Neural cell (in vitro differentiated cells): ENCODE data around the gene FASLG. TPM values are rescaled to one million over a fixed set of nuclear protein-coding genes. Genes with fewer than 3 reads are reported as not detected.

ENCODE experiments used
- H2AFZ ChIP-seq: fragments of 200-600, 300-800 bp; sonication (generic), shearing (Covaris generic); 2 replicates; pipeline ENCODE4 v1.6.0; 2014; ENCODE audit warnings: low read depth, mild to moderate bottlenecking, antibody characterized with exemption, low read length, moderate library complexity
- H3F3A ChIP-seq: fragments of 200-600 bp; shearing (Covaris generic); 2 replicates; pipeline ENCODE4 v1.6.1; 2016; ENCODE audit warnings: mild to moderate bottlenecking, moderate library complexity, mixed read lengths, antibody characterized with exemption, low read length; ENCODE audit not compliant: insufficient read depth, poor library complexity, severe bottlenecking
- H3K27ac ChIP-seq: fragments of 200-600, 300-800 bp; sonication (generic), shearing (Covaris generic); 2 replicates; pipeline ENCODE4 v1.5.1; 2014; ENCODE audit warnings: mild to moderate bottlenecking, low read length, moderate library complexity
- H3K27me3 ChIP-seq: fragments of 300-800, 200-600 bp; sonication (generic), shearing (Covaris generic); 2 replicates; pipeline ENCODE4 v1.6.0; 2014; ENCODE audit warnings: mild to moderate bottlenecking, low read depth, low read length, moderate library complexity; ENCODE audit not compliant: insufficient read depth
- H3K36me3 ChIP-seq: fragments of 300-800, 200-600 bp; sonication (generic), shearing (Covaris generic); 2 replicates; pipeline ENCODE4 v1.5.1; 2014; ENCODE audit warnings: mild to moderate bottlenecking, antibody characterized with exemption, low read length, moderate library complexity; ENCODE audit not compliant: insufficient read depth
- H3K4me2 ChIP-seq: fragments of 300-800, 200-600 bp; sonication (generic), shearing (Covaris generic); 2 replicates; pipeline ENCODE4 v1.6.0; 2014; ENCODE audit warnings: mild to moderate bottlenecking, low read length
- H3K4me3 ChIP-seq: fragments of 300-800, 200-600 bp; sonication (generic), shearing (Covaris generic); 2 replicates; pipeline ENCODE4 v1.5.1; 2014; ENCODE audit warnings: mild to moderate bottlenecking, low read length, moderate library complexity
- H3K79me2 ChIP-seq: fragments of 200-600 bp; shearing (Covaris generic); replicated peaks from 2 replicates; pipeline ENCODE4 v1.6.0; 2014; ENCODE audit warnings: mild to moderate bottlenecking, low read length, moderate library complexity; ENCODE audit not compliant: insufficient read depth
- H3K9ac ChIP-seq: fragments of 300-800, 200-600 bp; sonication (generic), shearing (Covaris generic); 2 replicates; pipeline ENCODE4 v1.6.1; 2016; ENCODE audit warnings: mild to moderate bottlenecking, low read length, mixed read lengths
- H3K9me2 ChIP-seq: fragments of 200-600 bp; shearing (Covaris generic); 2 replicates; pipeline ENCODE4 v1.6.1; 2016; ENCODE audit warnings: mild to moderate bottlenecking, low read length, mixed read lengths; ENCODE audit not compliant: insufficient read depth
- H3K9me3 ChIP-seq: fragments of 200-600, 300-800 bp; sonication (generic), shearing (Covaris generic); 2 replicates; pipeline ENCODE4 v1.6.1; 2016; ENCODE audit warnings: mild to moderate bottlenecking, mixed run types, low read length, moderate library complexity, mixed read lengths
- H4K20me1 ChIP-seq: fragments of 200-600 bp; shearing (Covaris generic); 2 replicates; pipeline ENCODE4 v1.6.1; 2016; ENCODE audit warnings: mild to moderate bottlenecking, mixed run types; ENCODE audit not compliant: insufficient read depth
- CTCF ChIP-seq: fragments of 450-650 bp; IDR thresholded peaks from 2 replicates; pipeline ENCODE4 v1.5.1; 2014; ENCODE audit warnings: antibody characterized with exemption, mild to moderate bottlenecking, moderate library complexity; ENCODE audit not compliant: poor library complexity, severe bottlenecking
- EP300 ChIP-seq: fragments of 450-650 bp; conservative IDR thresholded peaks from 2 replicates; pipeline ENCODE4 v1.6.1; 2014; ENCODE audit warnings: antibody characterized with exemption, mild to moderate bottlenecking, moderate library complexity; ENCODE audit not compliant: poor library complexity, severe bottlenecking
- EZH2 ChIP-seq: fragments of 200-600, 300-800 bp; shearing (Covaris generic), sonication (generic); IDR thresholded peaks from 2 replicates; pipeline ENCODE4 v1.6.1; 2014; ENCODE audit warnings: antibody characterized with exemption, low read length, borderline replicate concordance, mild to moderate bottlenecking; ENCODE audit not compliant: insufficient read depth, poor library complexity, severe bottlenecking
- MXI1 ChIP-seq: fragments of 450-650 bp; conservative IDR thresholded peaks from 2 replicates; pipeline ENCODE4 v1.6.1; 2014; ENCODE audit warnings: antibody characterized with exemption, mild to moderate bottlenecking; ENCODE audit not compliant: poor library complexity, severe bottlenecking
- POLR2AphosphoS5 ChIP-seq: IDR thresholded peaks from 2 replicates; pipeline ENCODE4 v1.6.1; 2012
- RAD21 ChIP-seq: fragments of 450-650 bp; conservative IDR thresholded peaks from 2 replicates; pipeline ENCODE4 v1.6.1; 2014; ENCODE audit warnings: antibody characterized with exemption, mild to moderate bottlenecking, moderate library complexity
- SMC3 ChIP-seq: fragments of 450-650 bp; conservative IDR thresholded peaks from 2 replicates; pipeline ENCODE4 v1.6.1; 2014; ENCODE audit warnings: antibody characterized with exemption, mild to moderate bottlenecking, moderate library complexity; ENCODE audit not compliant: poor library complexity
- TAF1 ChIP-seq: IDR thresholded peaks from 2 replicates; pipeline ENCODE4 v1.6.1; 2012; ENCODE audit warnings: low read depth
- polyA plus RNA-seq: library from polyadenylated mRNA; depleted of rRNA; stranded (reverse); fragments of >200 nt; gene quantifications from 2 replicates; pipeline ENCODE4 v1.2.3, GENCODE V29; 2014
- TF ChIP-seq, protein P1 (sequence below): IDR thresholded peaks from 2 replicates; pipeline ENCODE4 v1.6.1; 2012; ENCODE audit warnings: borderline replicate concordance

FASLG gene
- polyA plus RNA-seq, 1 donor from 2014 or later = not detected

- no peaks in the 10 kb centered on the region for H3K9me3 ChIP-seq
- no peaks in the 10 kb centered on the region for H3K27me3 ChIP-seq
- TF ChIP-seq MXI1 (no peak), SMC3 (no peak), EZH2 (no peak), CTCF (no peak), EP300 (no peak), POLR2AphosphoS5 (no peak), TAF1 (no peak), RAD21 (no peak)
- TF ChIP-seq, protein P1, sequence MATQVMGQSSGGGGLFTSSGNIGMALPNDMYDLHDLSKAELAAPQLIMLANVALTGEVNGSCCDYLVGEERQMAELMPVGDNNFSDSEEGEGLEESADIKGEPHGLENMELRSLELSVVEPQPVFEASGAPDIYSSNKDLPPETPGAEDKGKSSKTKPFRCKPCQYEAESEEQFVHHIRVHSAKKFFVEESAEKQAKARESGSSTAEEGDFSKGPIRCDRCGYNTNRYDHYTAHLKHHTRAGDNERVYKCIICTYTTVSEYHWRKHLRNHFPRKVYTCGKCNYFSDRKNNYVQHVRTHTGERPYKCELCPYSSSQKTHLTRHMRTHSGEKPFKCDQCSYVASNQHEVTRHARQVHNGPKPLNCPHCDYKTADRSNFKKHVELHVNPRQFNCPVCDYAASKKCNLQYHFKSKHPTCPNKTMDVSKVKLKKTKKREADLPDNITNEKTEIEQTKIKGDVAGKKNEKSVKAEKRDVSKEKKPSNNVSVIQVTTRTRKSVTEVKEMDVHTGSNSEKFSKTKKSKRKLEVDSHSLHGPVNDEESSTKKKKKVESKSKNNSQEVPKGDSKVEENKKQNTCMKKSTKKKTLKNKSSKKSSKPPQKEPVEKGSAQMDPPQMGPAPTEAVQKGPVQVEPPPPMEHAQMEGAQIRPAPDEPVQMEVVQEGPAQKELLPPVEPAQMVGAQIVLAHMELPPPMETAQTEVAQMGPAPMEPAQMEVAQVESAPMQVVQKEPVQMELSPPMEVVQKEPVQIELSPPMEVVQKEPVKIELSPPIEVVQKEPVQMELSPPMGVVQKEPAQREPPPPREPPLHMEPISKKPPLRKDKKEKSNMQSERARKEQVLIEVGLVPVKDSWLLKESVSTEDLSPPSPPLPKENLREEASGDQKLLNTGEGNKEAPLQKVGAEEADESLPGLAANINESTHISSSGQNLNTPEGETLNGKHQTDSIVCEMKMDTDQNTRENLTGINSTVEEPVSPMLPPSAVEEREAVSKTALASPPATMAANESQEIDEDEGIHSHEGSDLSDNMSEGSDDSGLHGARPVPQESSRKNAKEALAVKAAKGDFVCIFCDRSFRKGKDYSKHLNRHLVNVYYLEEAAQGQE = no peak
- H4K20me1 ChIP-seq = no peaks in the 10 kb centered on the region
- H3K4me3 ChIP-seq = no peak overlapping the region
- no peaks in the 10 kb centered on the region for H3K79me2 ChIP-seq
- H3K4me2 ChIP-seq = no peak overlapping the region
- H3K9me2 ChIP-seq = no peaks in the 10 kb centered on the region
- H3K9ac ChIP-seq = no peak overlapping the region
- no peak overlapping the region for H3K27ac ChIP-seq
- H2AFZ ChIP-seq = no peak overlapping the region
- H3F3A ChIP-seq = no peaks in the 10 kb centered on the region
- no peaks in the 10 kb centered on the region for H3K36me3 ChIP-seq
Observed at GRCh38 chr1:172654535-172654934, 4.4 kb upstream of the FASLG start.

GRCh38 chr1:172656576-172656975, 2.3 kb upstream of the FASLG start:
- Histone ChIP-seq H3K27ac (no peak overlapping the region), H3K9me2 (no peaks in the 10 kb centered on the region), H3K9ac (no peak overlapping the region), H3K9me3 (no peaks in the 10 kb centered on the region), H3K4me2 (no peak overlapping the region), H3K4me3 (no peak overlapping the region), H3K79me2 (no peaks in the 10 kb centered on the region), H3K36me3 (no peaks in the 10 kb centered on the region), H3F3A (no peaks in the 10 kb centered on the region), H2AFZ (no peak overlapping the region), H3K27me3 (no peaks in the 10 kb centered on the region), H4K20me1 (no peaks in the 10 kb centered on the region)
- no peak for TF ChIP-seq TAF1
- no peak for TF ChIP-seq CTCF
- no peak for TF ChIP-seq MXI1
- TF ChIP-seq, protein P1 = no peak
- no peak for TF ChIP-seq EP300
- no peak for TF ChIP-seq EZH2
- no peak for TF ChIP-seq POLR2AphosphoS5
- TF ChIP-seq SMC3 = no peak
- no peak for TF ChIP-seq RAD21
